ENCODE results near the gene FAR2.

GRCh38 chr12:29255042-29255441 is 106.0 kb downstream of the FAR2 start:
- TF ChIP-seq CTCF (IDR thresholded peaks at IDR 0.05; ENCODE audit: low read length), result no peak
- no peak for TF ChIP-seq EZH2 (IDR thresholded peaks at IDR 0.05; ENCODE audit: borderline replicate concordance, low read length)
